Activated T-cell treated with anti-CD3 and anti-CD28 coated beads for 1 hour (primary cell): ENCODE data around the gene OOSP4B.
"Not testable (repeated sequence)": the region's sequence is repeated elsewhere in the genome, so short reads cannot be mapped to it uniquely, and the experiment has no call there.

Source experiments
- DNase-seq: peaks from one replicate; pipeline ENCODE4 v3.0.0-alpha.2; 2020; ENCODE audit warnings: low read depth

The OOSP4B gene

GRCh38 chr11:60016881-60017280 lies at the start of gene OOSP4B:
OOSP4B (plus strand) TSS chr11:60017181.
- DNase-seq: no peak

- no peak for DNase-seq
These were observed 49.1 kb upstream of the OOSP4B start for GRCh38 chr11:59967677-59968394.

GRCh38 chr11:59968395-59968783 lies 48.6 kb upstream of the OOSP4B start:
- no peak for DNase-seq

GRCh38 chr11:59973097-59973496 lies 43.9 kb upstream of the OOSP4B start:
- no peak for DNase-seq

GRCh38 chr11:59981106-59981770 lies 35.7 kb upstream of the OOSP4B start:
- DNase-seq: no peak

- DNase-seq: not testable (repeated sequence)
These were observed 34.9 kb upstream of the OOSP4B start for GRCh38 chr11:59982037-59982436.

- no peak for DNase-seq
These were observed 33.8 kb upstream of the OOSP4B start for GRCh38 chr11:59983212-59983611.

GRCh38 chr11:59984368-59984767 lies 32.6 kb upstream of the OOSP4B start:
- DNase-seq: no peak

GRCh38 chr11:59990421-59990820 lies 26.6 kb upstream of the OOSP4B start:
- DNase-seq: no peak

GRCh38 chr11:59992425-59992824 lies 24.6 kb upstream of the OOSP4B start:
- DNase-seq: no peak

GRCh38 chr11:59997800-59998199 lies 19.2 kb upstream of the OOSP4B start:
- DNase-seq: no peak

GRCh38 chr11:59999691-60000090 lies 17.3 kb upstream of the OOSP4B start:
- DNase-seq: no peak

GRCh38 chr11:60003729-60004128 lies 13.3 kb upstream of the OOSP4B start:
- DNase-seq: no peak

- no peak for DNase-seq
These were observed 11.6 kb upstream of the OOSP4B start for GRCh38 chr11:60005360-60005759.

GRCh38 chr11:60018058-60018457 lies 1.1 kb downstream of the OOSP4B start:
- no peak for DNase-seq

- DNase-seq: not testable (repeated sequence)
These were observed 3.4 kb downstream of the OOSP4B start for GRCh38 chr11:60020376-60020775.

GRCh38 chr11:60029015-60029632 lies 12.1 kb downstream of the OOSP4B start:
- DNase-seq: no peak

- no peak for DNase-seq
These were observed 23.1 kb downstream of the OOSP4B start, which contains the start of gene OOSP2 for GRCh38 chr11:60040109-60040508. OOSP2 (plus strand) TSS chr11:60040409; CDS start chr11:60040460, 51 bp downstream.

GRCh38 chr11:60050422-60050821 lies 33.4 kb downstream of the OOSP4B start:
- DNase-seq: not testable (repeated sequence)

GRCh38 chr11:60050839-60051238 lies 33.9 kb downstream of the OOSP4B start:
- not testable (repeated sequence) for DNase-seq

GRCh38 chr11:60056349-60056969 lies 39.5 kb downstream of the OOSP4B start, which contains the start of gene MS4A3:
MS4A3 (plus strand) TSS chr11:60056665; CDS start chr11:60061161, 4,496 bp downstream.
- DNase-seq: no peak

GRCh38 chr11:60059052-60059451 lies 42.1 kb downstream of the OOSP4B start:
- no peak for DNase-seq
